Activated CD8-positive, alpha-beta memory T cell treated with anti-CD3 and anti-CD28 coated beads for 36 hours (primary cell): ENCODE data around the gene C3. TPM values are rescaled to one million over a fixed set of nuclear protein-coding genes. Genes with fewer than 3 reads are reported as not detected.
"Not testable (repeated sequence)": the region's sequence is repeated elsewhere in the genome, so short reads cannot be mapped to it uniquely, and the experiment has no call there.

ENCODE experiments used
- CTCF ChIA-PET: fragments of 350-600 bp; sonication (Branson Sonifier 250); formaldehyde crosslinking; loops from one replicate; lab custom pipeline; 2021; ENCODE audit warnings: antibody characterized with exemption; lab: Charles Lee
- POLR2A ChIA-PET: fragments of 350-600 bp; sonication (Branson Sonifier 250); formaldehyde crosslinking; loops from one replicate; lab custom pipeline; 2021; ENCODE audit warnings: antibody characterized with exemption; lab: Charles Lee
- total RNA-seq, 2 experiments: library from RNA; stranded (reverse); gene quantifications; one replicate each; pipeline ENCODE4 v1.2.3, GENCODE V29; 2021

C3 gene
- total RNA-seq, 2 experiments from 2014 or later, result 0.74 to 0.88 TPM

GRCh38 chr19:6663236-6664201 is 56.9 kb downstream of the C3 start:
- CTCF ChIA-PET, result interaction anchor here (0.7 to 1.0 kb wide), 2 partner anchors 9 to 10 kb away, joined by 3 to 5 read pairs; no protein-coding TSS in a partner anchor
- POLR2A ChIA-PET, result interaction anchor here (0.6 kb wide), 2 partner anchors 128 to 133 kb away, joined by 3 read pairs; partner anchors contain the start of gene TNFSF9

- ChIA-PET POLR2A (interaction anchor here (1.3 kb wide), 1 partner anchor 74 kb away, joined by 4 read pairs; no protein-coding TSS in a partner anchor), CTCF (interaction anchor here (1.6 to 1.9 kb wide), 5 partner anchors 10 to 145 kb away, joined by 3 to 11 read pairs (median 6); no protein-coding TSS in a partner anchor)
Measured at GRCh38 chr19:6662702-6663101, 57.7 kb downstream of the C3 start.

GRCh38 chr19:6661509-6662244 is 58.8 kb downstream of the C3 start:
- CTCF ChIA-PET, result interaction anchor here (0.6 to 2.2 kb wide), 9 partner anchors 11 to 692 kb away, joined by 3 to 11 read pairs (median 6); no protein-coding TSS in a partner anchor
- POLR2A ChIA-PET, result interaction anchor here (1.2 to 2.0 kb wide), 6 partner anchors 8 to 75 kb away, joined by 4 to 13 read pairs (median 6); partner anchors contain the start of gene TNFSF14

GRCh38 chr19:6660930-6661329 is 59.5 kb downstream of the C3 start:
- CTCF ChIA-PET, result interaction anchor here (0.6 to 2.2 kb wide), 6 partner anchors 14 to 691 kb away, joined by 3 to 11 read pairs (median 6); no protein-coding TSS in a partner anchor
- POLR2A ChIA-PET, result interaction anchor here (0.6 to 2.0 kb wide), 4 partner anchors 8 to 20 kb away, joined by 3 to 13 read pairs (median 7); partner anchors contain the start of gene TNFSF14

DNA sequence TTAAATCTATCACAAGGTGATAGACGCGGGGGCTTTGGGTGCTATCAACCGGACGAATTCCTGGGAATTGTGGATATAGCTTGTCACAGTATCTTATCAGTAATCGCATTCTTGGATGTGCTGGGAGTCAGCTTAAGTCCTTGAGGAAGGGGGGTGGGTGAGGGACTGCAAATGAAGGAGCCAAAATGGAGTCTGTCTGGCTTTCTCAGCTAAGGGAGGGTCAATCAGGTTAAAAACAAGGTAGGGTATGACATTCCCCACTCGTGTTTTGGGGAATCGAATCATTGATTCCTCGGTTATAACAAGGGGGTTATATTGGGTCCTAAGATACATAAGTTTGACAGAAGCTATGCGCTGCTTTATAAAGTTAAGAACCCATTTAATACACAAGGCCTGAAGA is 64.1 kb downstream of the C3 start:
- POLR2A ChIA-PET, result interaction anchor here (0.7 kb wide), 2 partner anchors 122 to 130 kb away, joined by 3 to 4 read pairs; no protein-coding TSS in a partner anchor
- CTCF ChIA-PET, result interaction anchor here (1.5 kb wide), 1 partner anchor 140 kb away, joined by 3 read pairs; no protein-coding TSS in a partner anchor

DNA sequence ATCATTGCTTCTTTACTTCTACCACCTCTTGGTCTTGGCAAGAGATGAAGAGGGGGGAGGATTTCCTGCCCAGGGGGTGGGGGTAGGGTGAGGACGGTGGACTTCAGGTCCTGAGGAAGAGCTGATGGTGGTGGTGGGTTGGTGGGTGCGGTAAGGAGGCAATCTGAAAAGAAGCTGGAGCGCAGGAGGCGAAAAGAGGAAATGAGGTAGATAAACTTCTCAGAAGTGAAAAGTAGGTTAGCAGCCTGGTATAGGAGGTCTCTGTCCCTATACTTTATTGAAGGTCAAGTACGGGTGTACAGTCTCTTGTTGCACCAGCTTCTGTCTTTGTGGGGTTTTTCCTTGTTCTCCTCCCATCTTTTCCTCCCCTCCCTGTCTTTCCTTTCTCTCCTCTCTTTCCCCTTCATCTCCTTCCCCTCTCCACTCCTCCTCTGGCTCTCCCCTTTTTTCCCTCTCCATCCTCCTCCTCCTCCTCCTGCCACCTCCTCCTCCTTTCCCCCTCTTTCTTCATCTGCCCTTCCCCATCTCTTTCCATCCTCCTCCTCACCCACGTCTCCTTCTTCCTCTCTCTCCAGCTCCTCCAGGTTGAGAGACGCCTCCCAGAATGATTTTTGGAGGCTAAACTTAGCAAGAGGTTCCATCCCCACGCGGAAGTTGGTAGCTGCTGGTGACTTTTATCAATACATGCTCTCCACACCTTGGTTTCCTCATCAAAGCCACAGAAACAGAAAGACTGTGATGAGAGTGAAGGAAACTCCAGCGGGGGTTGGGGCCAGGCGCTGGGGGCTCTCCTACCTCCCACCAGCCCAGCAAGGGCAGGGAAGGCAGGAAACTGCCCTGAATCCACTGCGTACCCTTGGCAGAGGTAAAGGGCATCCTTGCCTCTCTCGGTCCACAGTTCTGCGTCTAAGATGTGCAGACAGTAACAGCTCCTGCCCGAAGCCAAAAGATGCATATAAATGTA is 65.8 kb downstream of the C3 start:
- CTCF ChIA-PET, result interaction anchor here (0.7 to 2.0 kb wide), 8 partner anchors 9 to 208 kb away, joined by 3 to 7 read pairs (median 6); partner anchors contain the start of gene TNFSF14
- POLR2A ChIA-PET, result interaction anchor here (0.5 to 2.0 kb wide), 4 partner anchors 15 to 113 kb away, joined by 3 to 13 read pairs (median 3); partner anchors contain the start of gene TNFSF14

DNA sequence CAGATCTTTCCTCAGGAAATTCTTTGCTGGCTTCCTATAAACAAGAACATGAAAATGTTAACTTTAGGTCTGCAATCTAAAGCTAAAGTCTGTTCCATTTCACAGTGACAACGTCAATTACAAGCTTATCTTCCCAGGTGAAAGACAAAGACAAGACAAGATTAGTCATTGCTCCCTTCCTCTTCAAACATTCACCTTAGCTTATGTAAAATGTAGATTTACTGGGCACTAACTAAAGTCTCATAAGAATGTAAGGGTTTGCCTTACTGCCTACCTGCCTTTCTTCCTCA is 67.7 kb downstream of the C3 start:
- POLR2A ChIA-PET, result interaction anchor here (1.4 kb wide), 1 partner anchor 9 kb away, joined by 5 read pairs; no protein-coding TSS in a partner anchor
- CTCF ChIA-PET, result interaction anchor here (0.7 to 1.8 kb wide), 8 partner anchors 11 to 136 kb away, joined by 3 to 5 read pairs (median 4); no protein-coding TSS in a partner anchor

DNA sequence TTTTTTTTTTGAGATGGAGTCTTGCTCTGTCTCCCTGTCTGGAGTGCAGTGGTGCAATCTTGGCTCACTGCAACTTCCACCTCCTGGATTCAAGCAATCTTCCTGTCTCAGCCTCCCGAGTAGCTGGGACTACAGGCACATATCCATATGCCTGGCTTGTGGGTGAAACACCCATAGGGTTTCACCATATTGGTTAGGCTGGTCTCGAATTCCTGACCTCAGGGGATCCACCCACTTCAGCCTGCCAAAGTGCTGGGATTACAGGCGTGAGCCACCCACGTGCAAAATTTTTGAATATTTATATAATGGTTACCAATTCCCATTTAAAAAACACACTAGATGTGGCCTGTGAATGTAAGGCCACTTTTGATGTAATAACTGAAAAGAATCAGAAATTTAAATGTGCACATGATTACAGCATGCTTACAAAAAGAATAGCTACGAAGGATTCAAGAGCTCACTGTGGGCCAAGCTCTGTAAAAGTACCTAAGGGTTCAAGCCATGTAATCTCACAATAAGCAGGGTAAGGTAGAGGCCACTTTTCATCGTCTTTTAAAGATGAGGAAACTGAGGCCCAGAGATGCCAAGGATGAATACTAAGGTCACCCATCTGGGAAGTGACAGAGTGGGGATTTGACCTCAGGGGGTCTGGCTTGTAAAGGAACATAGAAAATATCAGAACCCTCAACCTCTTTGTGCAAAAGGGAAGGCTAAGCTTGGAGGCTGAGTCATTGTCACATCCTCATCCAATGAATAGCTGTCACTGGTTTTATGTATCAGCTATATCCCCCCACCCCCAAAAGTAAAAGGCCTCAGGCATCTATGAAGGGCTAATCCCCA is 68.3 kb downstream of the C3 start:
- POLR2A ChIA-PET, result interaction anchor here (1.4 kb wide), 1 partner anchor 9 kb away, joined by 5 read pairs; no protein-coding TSS in a partner anchor
- CTCF ChIA-PET, result interaction anchor here (0.7 to 1.8 kb wide), 8 partner anchors 10 to 136 kb away, joined by 3 to 5 read pairs (median 4); no protein-coding TSS in a partner anchor

DNA sequence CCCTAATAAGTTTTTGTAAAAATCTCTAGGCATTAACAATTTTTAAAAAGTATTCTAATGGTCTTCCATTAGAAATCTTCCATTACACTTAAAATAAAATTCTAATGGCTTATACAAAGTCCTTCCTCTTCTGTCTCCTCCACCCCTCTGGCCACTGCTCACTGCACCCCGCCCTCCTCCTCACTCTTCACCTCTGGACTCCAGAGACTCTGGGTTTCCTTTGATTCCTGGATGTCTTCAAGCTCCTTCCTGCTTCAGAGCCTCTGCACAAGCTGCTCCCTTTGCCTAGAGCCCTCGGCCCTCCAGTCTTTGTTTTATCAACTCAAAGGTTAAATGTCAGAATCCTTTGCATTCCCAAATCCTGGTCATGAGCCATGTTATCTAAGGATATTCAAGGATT is 71.3 kb downstream of the C3 start:
- ChIA-PET CTCF (no interaction called here), POLR2A (no interaction called here)

- CTCF ChIA-PET, result interaction anchor here (1.2 kb wide), 1 partner anchor 15 kb away, joined by 3 read pairs; no protein-coding TSS in a partner anchor
- POLR2A ChIA-PET, result no interaction called here
Measured at GRCh38 chr19:6648141-6648715, 72.2 kb downstream of the C3 start.

GRCh38 chr19:6644796-6645195 is 75.7 kb downstream of the C3 start:
- ChIA-PET CTCF (interaction anchor here (1.2 kb wide), 1 partner anchor 12 kb away, joined by 4 read pairs; no protein-coding TSS in a partner anchor), POLR2A (no interaction called here)

GRCh38 chr19:6640333-6640732 is 80.1 kb downstream of the C3 start:
- CTCF ChIA-PET, result interaction anchor here (0.6 to 3.5 kb wide), 4 partner anchors 16 to 136 kb away, joined by 3 to 13 read pairs (median 6); no protein-coding TSS in a partner anchor
- POLR2A ChIA-PET, result interaction anchor here (0.6 kb wide), 1 partner anchor 30 kb away, joined by 5 read pairs; no protein-coding TSS in a partner anchor

DNA sequence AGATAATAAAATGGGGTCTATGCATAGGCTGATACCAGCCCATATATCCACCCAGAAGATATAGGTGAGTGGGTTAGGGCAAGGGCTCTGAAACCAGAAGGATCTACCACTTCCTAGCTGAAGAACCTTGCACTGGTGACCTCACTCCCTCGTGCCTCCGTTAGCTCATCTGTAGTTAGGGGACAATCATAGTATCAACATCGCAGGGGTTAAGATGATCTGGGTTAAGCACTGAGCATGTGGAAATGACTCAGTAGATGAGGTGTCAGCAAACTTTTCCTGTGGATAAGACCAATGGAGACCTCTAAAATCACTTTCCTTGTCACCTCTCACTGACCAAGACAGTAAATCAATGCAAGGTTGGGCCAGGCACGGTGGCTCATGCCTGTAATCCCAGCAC is 81.0 kb downstream of the C3 start:
- POLR2A ChIA-PET, result interaction anchor here (1.0 kb wide), 1 partner anchor 16 kb away, joined by 3 read pairs; no protein-coding TSS in a partner anchor
- CTCF ChIA-PET, result interaction anchor here (0.6 to 3.5 kb wide), 6 partner anchors 22 to 123 kb away, joined by 3 to 13 read pairs (median 5); partner anchors contain the start of gene TNFSF14

- CTCF ChIA-PET, result interaction anchor here (0.6 to 2.9 kb wide), 13 partner anchors 12 to 230 kb away, joined by 3 to 15 read pairs (median 4); partner anchors contain the start of genes GPR108 and VAV1
- POLR2A ChIA-PET, result interaction anchor here (0.6 kb wide), 1 partner anchor 210 kb away, joined by 9 read pairs; no protein-coding TSS in a partner anchor
Measured at GRCh38 chr19:6633456-6633813, 87.0 kb downstream of the C3 start.

DNA sequence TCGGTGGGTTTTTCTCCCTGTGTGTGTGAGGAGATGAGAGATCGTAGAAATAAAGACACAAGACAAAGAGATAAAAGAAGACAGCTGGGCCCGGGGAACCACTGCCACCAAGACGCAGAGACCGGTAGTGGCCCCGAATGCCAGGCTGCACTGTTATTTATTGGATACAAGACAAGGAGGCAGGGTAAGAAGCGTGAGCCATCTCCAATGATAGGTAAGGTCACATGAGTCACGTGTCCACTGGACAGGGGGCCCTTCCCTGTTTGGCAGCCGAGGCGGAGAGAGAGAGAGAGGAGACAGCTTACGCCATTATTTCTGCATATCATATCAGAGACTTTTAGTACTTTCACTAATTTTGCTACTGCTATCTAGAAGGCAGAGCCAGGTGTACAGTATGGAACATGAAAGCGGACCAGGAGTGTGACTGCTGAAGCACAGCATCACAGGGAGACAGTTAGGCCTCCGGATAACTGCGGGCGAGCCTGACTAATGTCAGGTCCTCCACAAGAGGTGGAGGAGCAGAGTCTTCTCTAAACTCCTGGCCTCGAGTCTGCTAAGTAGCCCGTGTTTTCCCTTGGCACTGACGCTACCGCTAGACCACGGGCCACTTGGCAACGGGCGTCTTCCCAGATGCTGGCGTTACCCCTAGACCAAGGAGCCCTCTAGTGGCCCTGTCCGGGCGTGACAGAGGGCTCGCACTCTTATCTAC is 87.5 kb downstream of the C3 start:
- POLR2A ChIA-PET, result not testable (repeated sequence)
- CTCF ChIA-PET, result interaction anchor here (0.6 to 2.9 kb wide), 19 partner anchors 11 to 231 kb away, joined by 3 to 15 read pairs (median 4); partner anchors contain the start of genes GPR108 and VAV1
